Stimulated activated CD4-positive, alpha-beta T cell treated with anti-CD3 and anti-CD28 coated beads, Interleukin-15, amount 100 ng/mL, for 24 hours (primary cell): ENCODE results near the gene CDKN2A.
"Not testable (repeated sequence)": the region's sequence is repeated elsewhere in the genome, so short reads cannot be mapped to it uniquely, and the experiment has no call there.

Source experiments
- DNase-seq: peaks from one replicate; pipeline ENCODE4 v3.0.0-alpha.2; 2020

The CDKN2A gene

GRCh38 chr9:21982391-21982790 lies 11.8 kb downstream of the CDKN2A start:
- no peak for DNase-seq

- no peak for DNase-seq
Measured at GRCh38 chr9:21976334-21976875, 17.8 kb downstream of the CDKN2A start.

DNA sequence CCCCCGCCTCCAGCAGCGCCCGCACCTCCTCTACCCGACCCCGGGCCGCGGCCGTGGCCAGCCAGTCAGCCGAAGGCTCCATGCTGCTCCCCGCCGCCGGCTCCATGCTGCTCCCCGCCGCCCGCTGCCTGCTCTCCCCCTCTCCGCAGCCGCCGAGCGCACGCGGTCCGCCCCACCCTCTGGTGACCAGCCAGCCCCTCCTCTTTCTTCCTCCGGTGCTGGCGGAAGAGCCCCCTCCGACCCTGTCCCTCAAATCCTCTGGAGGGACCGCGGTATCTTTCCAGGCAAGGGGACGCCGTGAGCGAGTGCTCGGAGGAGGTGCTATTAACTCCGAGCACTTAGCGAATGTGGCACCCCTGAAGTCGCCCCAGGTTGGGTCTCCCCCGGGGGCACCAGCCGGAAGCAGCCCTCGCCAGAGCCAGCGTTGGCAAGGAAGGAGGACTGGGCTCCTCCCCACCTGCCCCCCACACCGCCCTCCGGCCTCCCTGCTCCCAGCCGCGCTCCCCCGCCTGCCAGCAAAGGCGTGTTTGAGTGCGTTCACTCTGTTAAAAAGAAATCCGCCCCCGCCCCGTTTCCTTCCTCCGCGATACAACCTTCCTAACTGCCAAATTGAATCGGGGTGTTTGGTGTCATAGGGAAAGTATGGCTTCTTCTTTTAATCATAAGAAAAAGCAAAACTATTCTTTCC lies 19.3 kb downstream of the CDKN2A start:
- DNase-seq: peak; percentile 69

- no peak for DNase-seq
Measured at GRCh38 chr9:21974343-21974721, 19.9 kb downstream of the CDKN2A start.

DNA sequence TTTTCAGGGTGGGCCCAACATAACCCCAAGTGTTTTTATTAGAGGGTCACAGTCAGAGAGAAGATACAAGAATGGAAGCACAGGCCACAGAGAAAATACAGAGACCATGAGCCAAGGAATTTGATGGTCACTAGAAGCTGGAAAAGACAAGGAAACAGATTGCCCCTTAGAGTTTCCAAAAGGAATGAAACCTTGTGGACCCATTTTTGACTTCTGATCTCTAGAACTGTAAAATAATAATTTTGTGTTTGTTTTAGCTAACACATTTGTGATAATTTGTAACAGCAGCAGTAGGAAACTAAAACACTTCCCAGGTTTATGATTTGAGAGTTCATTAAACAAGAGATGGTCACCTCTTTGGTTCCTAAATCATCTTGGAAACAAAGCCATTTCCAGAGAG lies 21.8 kb downstream of the CDKN2A start:
- no peak for DNase-seq

- DNase-seq: no peak
Measured at GRCh38 chr9:21970800-21971640, 23.2 kb downstream of the CDKN2A start.

DNA sequence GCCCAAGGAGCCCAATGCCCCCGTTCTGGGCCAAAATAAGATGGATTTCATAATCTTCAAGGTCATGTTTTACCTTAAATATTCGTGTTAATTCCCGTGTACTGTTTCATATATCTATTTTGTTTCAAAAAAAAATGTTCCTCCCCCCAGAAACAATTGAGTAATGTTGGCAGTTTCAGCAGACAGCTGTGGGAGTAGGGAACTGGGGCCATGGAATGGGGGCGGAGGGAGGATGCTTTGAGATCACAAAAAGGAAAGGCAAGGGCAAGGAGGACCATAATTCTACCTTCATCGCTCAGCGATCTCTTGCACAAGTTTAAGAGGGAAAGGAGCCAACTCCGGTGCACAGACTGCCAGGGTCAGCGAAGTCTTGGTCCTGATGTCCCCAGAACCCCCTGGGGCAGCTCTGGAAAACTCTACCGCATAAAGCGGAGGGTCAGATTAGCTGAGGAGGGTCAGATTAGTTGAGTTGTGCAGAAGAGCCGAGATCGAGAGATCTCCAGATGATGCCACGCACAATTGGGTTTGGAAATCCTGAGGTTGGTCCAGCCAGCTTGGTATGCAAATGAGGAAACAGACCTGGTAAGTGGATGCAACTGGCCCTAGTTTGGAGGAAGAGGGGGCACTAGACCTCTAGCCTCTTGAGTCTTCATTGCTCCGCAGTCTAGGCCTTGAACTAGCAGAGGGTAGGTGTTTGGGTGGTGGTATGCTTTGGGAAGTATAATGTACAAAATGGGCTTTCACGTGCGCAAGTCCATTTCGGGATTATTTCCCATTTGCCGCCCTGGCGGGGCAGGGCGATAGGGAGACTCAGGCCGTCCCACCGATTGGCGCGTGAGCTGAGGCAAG lies 24.0 kb downstream of the CDKN2A start:
- DNase-seq: no peak

DNA sequence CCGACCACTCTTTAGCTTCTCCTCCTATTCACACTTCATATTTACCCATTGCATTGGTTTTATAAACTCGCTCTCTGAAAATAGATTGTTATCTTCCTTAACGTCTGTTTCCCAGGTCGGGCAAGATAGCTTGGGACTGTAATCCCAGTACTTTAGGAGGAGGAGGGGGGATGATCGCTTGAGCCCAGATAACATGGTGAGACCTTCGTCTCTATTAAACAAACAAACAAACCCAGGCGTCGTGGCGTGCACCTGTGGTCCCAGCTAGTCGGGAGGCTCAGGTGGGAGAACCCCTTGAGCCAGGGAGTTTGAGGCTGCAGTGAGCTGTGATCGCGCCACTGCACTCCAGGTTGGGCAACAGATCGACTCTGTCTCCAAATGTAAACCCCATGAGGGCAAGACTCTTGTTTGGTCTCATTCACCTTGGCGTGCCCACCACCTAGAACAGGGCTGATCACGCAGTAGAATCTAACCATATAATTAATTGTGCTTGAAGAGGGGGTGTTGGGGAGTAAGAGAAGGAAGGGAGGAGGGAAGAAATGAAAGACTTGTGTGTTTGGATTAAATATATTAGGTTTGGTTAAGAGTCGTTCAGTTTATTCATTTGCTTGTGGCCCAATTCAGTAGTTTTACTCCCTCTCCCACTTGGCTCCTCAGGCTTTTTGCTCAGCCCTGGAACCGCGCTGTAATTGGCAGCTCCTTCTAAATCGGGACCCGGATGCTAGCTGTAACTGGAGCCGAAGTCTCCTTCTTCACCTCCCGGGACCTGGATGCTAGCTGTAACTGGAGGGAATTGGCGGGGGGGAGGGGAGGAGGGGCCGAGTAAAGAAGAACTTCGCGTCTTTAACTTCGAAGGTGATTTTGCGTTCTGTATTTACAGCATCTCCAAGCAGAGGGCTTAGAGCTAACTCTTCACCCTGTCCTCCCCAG lies 24.9 kb downstream of the CDKN2A start:
- no peak for DNase-seq

DNA sequence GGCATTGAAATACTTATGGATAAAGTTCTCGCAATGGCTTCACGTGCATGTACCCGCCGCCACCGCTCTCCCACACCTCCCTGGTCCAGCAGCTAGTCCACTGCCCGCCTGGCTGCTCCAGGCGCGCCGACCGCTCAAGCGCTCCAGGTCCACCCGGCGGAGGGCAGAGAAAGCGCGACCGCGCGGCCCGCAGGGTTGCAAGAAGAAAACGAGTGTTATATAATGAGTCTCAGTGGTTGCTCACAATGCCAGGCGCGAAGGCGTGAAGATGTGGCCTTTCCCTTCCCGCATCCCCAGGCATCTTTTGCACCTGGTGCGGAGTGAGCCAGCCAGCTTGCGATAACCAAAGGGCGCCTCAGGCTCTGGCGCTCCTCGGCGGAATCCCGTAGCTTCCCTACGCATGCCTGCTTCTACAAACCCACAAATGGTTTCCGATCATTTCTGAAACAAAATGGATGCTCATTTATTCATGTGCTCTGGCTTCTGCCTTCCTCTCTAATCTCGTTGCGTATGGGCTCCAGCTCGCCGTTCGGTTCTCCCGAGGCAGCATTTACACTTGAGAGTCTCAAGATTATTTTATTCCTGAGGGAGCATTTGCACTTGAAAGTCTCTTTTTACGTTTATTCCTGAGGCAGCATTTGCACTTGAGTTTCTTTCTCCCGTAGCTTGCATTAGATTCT lies 25.7 kb downstream of the CDKN2A start:
- no peak for DNase-seq

- no peak for DNase-seq
Measured at GRCh38 chr9:21967702-21968101, 26.5 kb downstream of the CDKN2A start.

- DNase-seq: no peak
Measured at GRCh38 chr9:21967169-21967568, 27.0 kb downstream of the CDKN2A start.

DNA sequence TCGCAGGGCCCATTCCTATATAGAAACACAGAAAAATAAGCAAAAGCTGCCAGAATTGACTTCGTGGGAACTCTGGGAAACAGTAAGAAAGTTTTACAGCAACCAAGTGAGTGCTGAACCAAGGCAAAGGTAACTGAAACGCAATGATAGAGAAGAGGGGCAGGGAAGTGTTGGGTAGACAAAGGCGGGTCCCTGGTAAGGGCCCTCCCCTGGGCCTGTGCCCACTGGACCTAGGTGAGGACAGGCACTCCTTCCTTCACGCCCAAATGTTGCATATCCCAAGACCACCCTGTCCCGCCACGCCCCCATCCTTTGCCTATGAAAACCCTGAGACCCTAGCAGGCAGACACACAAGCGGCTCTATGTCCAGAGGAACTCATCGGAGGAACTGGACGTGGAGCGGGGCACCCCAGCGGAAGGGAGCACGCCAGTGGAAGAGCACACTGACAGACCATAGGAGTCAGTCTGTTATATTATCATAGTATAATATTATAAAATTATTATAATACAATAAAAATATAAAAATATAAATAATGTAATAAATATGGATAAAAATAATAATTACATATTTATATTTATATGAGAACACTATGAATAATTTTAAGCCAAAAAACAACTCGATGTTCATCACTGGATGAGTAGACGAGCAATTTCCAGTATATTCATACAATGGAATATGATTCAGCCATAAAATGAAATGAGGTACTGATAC lies 27.9 kb downstream of the CDKN2A start:
- no peak for DNase-seq

DNA sequence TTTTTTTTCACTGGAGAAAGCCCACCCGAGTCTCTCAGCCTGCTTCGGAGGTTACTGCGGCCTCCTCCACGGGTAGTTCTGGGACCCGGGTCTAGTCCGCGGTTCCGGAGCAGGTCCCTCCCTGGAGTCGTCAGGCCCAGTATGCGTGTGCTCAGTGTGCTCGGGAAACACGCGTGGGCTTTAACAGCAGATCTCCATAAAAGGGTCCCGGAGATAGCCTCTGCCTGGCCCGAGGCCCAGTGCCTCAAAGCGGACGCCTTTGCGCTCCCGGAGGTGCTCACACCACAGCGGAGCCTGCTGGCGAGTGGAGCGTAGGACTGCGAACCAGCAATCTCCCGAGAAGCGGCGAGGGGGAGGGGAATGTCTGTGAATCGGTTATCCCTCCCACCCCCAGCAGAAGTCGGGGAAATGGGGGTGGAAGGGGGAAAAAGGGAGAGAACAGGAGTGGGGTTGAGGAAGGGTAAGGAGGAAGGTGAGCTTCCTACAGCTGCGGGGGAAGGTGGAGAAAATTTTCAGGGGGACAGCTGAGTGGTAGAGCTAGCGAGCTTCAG lies 28.7 kb downstream of the CDKN2A start:
- DNase-seq: peak; percentile 67

DNA sequence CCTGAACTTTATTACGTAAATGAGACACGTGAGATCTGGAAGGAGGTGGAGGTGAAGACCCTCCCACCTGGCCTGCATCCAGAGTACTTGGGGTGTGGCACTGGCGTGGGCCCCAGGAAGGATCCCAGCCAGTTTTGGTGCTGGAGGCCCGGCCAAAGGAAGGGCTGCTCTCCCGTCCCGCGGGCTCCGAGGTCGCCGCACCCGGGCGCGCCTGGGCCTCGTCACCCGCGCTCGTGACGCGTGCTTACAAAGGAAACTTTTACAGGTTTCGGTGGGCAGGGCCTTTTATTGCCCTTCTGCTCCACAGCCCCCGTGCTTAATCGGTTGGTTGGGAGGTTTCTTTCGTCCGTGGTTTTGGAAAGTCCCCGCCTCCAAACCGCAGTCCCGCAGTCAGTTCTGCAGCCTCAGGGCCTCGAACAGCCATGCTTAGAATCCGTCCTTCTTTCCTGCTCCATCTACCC lies 29.2 kb downstream of the CDKN2A start:
- peak; percentile 74 for DNase-seq

GRCh38 chr9:21961569-21961968 lies 32.6 kb downstream of the CDKN2A start:
- DNase-seq: no peak

DNA sequence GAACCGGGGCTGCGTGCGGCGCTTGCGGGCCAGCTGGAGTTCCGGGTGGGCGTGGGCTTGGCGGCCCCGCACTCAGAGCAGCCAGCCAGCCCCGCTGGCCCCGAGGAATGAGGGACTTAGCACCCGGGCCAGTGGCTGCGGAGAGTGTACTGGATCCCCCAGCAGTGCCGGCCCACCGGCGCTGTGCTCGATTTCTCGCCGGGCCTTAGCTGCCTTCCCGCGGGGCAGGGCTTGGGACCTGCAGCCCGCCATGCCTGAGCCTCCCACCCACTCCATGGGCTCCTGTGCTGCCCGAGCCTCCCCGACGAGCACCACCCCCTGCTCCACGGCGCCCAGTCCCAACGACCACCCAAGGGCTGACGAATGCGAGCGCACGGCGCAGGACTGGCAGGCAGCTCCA lies 34.9 kb downstream of the CDKN2A start:
- not testable (repeated sequence) for DNase-seq

GRCh38 chr9:21958833-21959232 lies 35.4 kb downstream of the CDKN2A start:
- no peak for DNase-seq

DNA sequence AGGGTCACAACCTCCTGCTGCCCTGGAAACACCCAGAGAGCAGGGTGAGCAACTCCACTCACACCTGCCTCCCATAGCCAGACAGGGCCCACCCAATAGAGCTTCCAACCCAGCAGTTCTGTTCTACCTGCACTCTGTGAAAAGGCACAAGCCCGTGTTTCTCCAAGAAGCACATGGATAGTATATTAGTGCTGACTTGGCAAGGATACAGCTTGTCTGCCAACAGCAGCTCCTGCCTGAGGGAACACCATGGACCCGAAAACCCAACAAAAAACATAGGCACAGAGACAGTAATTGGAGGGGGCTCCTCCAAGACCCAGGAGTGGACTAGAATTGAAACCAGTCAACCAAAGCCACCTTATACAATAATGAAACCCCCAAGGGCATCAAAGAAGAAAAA lies 48.6 kb downstream of the CDKN2A start:
- no peak for DNase-seq

- no peak for DNase-seq
Measured at GRCh38 chr9:21943464-21943863, 50.7 kb downstream of the CDKN2A start.

DNA sequence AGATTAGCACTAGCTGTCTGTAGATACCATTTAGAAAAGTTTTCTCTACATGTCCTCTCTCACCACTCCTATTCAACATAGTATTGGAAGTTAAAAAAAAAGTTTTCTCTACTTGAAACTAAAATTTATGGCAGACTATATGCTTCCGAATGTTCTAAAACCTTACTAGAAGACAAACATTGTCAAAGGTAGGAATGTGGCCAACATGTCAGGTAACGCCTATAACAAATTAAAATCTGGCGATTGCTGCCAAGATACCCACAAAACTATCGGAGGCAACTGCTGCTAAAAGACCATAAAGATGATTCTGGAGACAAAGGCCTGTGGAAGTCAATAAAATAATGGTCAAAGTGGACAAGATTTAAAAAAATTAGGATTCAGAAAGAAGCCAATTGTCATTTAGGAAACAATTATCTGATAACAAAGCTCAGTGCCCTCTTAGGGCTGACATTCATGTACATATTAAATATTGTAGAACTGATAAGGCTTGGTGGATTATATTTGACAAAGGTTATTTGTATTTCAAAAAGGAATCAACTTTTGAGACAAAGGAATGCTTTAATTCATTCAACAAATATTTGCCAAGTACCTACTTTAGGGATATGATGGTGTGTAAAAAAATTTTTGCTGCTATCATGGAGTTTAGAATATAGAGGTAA lies 52.7 kb downstream of the CDKN2A start:
- no peak for DNase-seq
